Embryonic facial prominence (tissue), 1 donor: ENCODE measurements around the gene LRRFIP1.
"Not testable (repeated sequence)": the region's sequence is repeated elsewhere in the genome, so short reads cannot be mapped to it uniquely, and the experiment has no call there.

Experiments
- DNase-seq: peaks from one replicate; pipeline ENCODE4 v3.0.0-alpha.2; 2016; ENCODE audit errors: extremely low spot score

The LRRFIP1 gene

DNA sequence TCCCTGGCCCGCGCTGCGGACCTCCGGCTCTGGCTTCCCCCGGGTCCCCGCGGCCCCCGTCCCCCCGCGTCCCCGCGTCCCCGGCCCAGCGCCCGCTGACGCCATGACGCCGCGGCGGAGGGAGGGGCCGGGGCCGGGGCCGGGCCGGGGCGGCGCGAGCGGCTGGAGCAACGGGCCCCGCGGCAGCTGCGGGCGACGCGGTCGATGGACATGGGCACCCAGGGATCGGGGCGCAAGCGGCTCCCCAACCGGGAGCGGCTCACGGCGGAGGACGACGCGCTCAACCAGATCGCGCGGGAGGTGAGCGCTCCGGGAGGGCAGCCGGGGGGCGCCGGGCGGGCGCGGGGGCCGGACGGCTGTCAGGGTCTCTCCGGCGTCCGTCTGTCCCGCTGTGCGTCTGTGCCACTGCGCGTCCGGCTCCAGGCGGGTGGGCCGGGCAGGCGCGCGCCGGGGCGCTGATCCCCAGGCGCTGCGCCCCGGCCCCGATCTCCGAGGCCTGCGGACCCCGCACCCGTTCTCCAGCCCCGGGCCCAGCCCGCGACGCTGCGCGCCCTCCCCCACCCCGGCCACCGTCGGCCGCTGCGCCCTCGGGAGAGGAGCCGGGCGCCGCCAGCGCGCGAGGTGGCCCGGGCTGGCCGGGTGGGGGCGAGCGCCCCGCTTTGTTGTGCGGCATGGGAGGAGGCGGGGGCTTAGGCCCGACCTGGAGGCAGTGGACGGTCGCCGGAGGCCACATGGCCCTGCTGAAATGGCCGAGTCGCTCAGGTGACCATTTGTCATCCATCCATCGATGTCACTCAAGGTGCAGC is at the start of gene LRRFIP1:
Gene LRRFIP1, plus strand, starts transcription at position 147 of the 806 bp plus-strand sequence. Its CDS starts 58 bp downstream, at position 205.
- no peak for DNase-seq

DNA sequence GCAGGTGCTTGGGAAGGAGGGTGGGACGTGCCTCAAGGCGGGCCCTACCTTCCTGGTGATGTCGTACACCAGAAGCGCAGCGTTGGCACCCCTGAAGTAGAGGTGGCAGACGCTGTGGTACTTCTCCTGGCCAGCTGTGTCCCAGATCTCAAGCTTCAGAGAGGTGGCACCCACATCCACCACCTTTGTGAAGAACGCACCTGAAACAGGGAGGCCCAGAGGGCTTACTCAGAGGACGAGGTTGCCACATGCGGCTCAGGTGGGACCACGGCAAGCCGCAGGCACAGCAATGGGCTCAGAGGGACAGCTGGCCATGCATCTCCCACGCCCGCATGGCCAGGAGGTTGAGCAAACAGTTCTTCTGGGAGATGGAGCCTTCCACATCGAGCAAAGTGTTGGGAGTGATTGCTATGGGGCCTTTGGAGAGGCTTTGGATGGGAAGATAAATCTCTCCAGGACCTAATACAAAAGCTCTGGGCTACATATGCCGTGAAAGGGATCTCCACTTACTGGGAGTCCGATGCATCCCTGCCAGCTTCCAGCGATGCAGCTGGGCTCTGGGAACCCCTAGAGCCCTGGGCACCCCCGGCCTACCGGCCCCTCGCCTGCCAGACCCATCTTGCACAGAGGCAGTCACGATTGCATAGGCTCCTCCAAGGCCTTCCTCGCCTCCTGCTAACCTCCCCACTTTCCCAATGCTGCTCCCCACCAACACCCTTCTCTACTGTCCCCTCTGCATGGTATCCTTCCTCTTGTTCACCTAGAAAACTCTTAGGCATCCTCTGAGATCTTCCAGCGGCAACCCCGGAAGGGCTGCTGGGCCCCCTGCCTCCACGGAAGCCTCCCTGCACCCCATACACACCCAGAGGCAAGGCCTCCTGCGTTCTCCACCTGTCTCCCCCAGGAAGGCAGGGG is 49.2 kb upstream of the LRRFIP1 start:
- DNase-seq = no peak

DNA sequence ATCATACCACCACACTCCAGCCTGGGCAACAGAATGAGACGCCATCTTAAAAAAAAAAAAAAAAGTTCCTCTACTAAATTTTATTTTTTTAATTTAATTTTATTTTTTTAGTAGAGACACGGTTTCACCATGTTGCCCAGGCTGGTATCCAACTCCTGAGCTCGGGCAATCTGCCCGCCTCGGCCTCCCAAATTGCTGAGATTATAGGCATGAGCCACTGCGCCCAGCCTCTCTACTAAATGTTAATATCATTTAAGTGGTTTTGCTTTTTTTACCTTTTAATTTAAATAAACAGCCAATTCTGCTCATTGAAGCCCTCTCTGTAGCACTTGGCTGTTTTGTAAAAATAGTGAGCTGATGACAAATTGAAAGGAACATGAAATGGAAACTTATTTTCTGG is 46.1 kb upstream of the LRRFIP1 start:
- no peak for DNase-seq

DNA sequence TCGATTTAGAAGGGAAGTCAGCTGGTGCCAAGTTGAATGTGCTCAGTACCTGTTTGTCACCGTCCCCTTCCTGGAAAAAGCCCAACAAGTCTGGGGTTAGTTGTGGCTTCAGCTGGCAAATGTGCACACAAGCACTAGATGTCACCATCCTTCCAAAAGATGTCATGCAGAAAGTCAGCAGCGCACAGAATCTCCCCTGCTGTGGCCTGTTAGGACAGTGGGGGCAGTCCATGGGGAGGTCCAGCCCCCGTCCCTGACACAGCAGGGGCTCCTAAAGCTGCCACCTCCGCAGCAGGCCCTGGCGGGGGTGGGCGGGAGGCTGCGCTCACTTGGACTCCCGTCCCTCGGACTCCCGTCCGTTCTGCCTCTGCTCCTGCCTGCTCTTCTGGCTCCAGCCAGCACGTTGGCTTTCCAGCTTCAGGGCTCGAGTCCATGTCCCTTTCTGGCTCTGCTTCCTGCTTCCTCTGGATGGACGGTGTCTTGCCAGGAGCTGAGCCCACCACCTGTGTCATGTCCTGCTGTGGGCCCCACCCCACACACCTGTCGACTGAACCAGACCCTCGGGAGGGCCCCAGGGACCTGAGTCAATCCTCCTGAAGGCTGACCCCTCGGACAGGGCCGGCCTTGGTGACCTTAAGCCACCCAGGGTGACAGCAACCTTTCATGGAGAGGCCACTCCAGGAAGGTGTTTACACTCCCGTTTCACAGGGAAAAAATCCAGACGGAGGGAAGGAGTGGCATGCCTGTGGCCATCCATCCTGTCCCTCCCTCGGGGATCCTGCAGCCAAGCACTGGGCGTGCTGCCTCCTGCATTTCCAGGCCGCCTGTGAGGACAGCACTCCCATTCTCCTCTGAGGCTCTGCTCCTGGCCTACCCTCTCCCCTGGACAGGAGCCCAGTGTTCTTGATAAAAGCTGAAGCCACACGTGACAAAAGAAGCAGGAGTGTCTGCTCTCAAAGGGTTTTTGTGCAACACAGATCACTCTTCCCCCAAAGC is 45.3 kb upstream of the LRRFIP1 start:
- DNase-seq = no peak

DNA sequence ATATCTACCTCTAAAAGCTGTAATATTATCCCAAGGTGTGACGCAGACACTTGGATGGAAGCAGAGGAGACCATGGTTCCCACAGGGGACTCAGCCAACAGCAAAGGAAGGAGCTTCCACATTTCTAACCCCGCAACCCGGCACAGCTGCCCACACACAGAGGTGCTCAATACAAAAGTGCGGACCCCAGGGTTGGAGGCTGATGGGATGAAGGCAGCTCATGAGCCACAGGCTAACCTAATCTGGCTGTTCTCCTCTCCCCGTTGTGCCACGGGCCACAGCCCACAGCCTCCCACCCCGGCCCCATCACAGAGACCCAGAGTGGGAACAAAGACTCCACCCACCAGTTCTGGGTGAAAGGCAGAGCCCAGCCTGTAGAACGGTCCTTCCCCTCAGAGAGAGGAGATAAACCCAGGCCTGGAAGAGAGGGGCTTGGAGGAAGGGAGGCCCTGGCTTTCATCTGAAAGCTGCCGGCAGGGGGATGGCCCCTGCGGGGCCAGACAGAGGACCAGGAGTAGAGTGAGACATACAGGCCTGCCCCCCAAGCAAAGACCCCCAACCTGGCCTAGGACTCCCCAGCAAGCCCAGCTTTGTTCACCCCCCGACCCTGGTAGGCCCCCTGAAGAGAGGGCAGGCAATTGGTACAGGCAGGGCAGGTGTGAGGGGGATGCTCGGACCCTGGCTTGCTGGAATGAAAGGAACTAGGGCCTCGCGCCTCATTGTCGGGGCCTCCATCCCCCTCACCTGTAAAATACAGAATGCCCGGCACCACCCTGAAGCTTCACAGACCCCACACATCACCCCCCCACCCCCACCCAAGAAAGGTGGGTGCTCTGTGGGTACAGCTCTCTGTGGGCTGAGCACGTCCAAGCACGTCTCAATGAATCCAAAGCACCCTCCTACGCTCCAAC is 43.7 kb upstream of the LRRFIP1 start:
- DNase-seq = no peak

DNA sequence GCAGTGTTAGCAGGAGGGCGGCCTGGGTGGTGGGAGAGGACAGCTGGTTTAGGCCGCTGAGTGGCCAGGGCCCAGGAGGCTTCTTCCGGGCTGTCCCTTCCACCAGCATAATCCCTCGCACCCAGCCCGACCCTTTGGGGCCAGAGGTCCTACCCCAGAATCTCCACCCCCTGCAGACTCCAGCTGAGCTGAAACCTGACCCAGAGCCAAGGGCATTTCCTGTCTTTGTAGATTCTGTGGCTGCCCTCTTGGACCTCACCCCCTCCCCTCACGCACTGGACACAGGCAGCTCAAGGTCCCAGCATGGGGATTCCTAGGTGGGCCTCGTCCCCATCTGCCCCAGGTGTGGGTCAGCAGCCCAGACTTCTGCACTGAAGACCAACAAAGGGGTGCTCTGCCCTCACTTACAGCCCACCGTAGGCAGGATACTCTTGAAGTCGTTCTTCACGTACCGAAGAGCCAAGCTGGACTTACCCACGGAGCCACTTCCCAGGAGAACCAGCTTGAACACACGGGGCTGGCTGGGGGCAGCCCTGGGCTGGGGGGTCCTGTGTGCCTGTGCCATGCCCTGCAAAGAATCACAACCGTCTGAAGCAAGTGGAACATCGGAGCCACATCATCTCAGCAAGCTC is 41.7 kb upstream of the LRRFIP1 start:
- DNase-seq = no peak

DNA sequence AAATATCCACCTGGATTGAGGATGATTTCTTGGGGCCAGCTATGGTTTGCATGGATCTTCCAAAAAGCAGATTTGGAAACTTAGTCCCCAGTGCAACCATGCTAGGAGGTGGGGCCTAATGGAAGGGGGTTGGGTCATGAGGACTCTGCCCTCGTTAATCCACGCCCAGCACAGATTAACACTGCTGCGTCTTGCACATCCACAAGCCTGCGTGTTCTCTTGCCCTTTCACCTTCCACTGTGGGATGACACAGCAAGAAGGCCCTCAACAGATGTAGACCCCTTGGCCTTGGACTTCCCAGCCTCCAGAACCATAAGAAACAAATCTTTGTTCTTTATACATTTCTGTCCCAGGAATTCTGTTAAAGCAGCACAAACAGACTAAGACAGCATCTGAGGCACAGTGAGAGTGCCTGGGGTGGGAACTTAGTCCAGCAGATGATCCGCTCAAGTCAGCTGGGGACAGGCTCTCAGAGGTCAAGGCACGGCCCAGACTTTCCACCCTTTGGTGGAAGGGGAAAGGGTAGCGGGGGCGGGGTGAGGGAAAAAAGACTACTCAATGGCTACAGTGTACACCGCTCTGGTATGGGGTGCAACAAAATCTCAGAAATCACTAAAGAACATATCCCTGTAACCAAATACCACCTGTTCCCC is 39.2 kb upstream of the LRRFIP1 start:
- DNase-seq = no peak

- no peak for DNase-seq
Observed at GRCh38 chr2:237590272-237591140, 36.9 kb upstream of the LRRFIP1 start, which contains the start of gene RAB17. Gene RAB17, minus strand, starts transcription at chr2:237590734. Its CDS starts 4,580 bp downstream, at chr2:237586154.

- DNase-seq = no peak
Observed at GRCh38 chr2:237591141-237591881, 36.1 kb upstream of the LRRFIP1 start.

DNA sequence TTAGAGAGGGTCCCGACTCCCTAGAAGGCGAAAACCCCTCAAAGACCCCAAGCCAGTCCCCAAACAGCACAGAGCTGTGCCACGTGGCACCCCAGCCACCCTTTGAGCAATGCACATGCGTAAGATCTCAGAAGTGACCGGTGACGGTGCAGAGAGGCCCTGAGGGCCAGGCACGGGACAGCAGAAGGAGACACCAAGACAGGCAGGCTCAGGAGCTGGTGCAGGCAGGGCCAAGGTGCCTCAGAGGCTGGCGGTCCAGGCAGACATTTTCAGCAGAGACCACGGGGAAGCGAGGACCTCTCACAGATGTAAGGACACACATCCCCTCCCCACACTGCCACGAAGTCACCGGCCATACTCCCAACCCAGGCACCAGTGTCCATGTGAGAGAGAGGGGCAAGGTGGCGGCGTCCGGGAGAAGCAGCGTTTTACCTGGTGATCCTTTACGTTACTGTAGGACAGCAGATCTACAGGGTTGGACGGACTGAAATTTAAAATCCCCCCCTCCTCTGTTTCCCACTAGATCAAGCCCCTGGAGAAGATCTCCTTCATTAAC is 34.9 kb upstream of the LRRFIP1 start:
- no peak for DNase-seq

GRCh38 chr2:237593036-237593435 is 34.4 kb upstream of the LRRFIP1 start:
- no peak for DNase-seq

DNA sequence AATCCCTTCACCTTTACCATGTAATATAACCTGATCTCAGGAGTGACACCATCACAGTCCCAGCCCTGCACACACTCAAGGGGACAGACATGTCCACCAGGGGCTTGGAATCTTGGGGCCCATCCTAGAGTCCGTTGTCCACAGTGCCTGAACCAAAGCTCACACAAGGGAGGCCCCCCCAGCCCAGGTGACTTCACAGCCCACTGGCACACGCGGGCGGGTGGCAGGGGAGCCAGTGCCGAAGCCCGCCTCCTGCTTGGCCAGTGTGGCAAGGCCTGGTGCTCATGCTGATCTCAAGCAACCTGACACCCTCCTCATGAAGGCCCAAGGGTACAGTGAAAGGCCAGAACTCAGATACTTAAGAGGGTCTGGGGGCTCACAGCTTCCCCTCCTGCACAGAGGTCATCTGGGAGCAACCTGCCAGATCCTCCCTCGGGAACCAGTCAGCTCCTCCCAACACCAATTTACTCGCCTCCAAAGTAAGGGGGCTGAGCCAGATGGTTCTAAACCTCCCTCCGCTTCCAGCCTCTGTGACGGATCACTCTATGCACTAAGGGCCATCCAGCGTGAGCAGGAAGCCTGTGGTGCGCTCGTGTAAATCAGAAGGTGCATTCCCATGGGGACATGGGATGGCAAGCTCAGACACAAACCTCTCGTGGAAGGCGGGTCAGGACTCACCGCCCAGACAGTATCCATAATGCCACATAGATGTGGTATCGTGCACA is 33.6 kb upstream of the LRRFIP1 start:
- no peak for DNase-seq

DNA sequence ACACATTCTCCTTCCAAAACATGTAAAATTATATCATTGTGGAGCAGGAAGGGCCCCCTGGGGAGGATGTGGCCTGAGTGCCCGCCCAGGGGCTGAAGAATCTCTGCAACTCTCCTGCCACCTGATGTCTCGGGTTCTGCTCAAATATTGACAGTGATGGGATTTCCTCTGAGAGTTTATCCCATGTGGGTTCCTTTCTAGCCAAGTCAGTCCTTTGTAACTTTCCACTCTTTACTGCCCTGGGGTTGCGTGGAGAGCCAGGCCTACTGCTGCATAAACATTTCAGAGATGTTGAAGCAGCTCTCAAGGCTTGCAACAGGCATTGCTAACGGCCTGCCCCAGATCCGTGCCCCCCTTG is 32.9 kb upstream of the LRRFIP1 start:
- DNase-seq = no peak

GRCh38 chr2:237595829-237596519 is 31.4 kb upstream of the LRRFIP1 start:
- not testable (repeated sequence) for DNase-seq

DNA sequence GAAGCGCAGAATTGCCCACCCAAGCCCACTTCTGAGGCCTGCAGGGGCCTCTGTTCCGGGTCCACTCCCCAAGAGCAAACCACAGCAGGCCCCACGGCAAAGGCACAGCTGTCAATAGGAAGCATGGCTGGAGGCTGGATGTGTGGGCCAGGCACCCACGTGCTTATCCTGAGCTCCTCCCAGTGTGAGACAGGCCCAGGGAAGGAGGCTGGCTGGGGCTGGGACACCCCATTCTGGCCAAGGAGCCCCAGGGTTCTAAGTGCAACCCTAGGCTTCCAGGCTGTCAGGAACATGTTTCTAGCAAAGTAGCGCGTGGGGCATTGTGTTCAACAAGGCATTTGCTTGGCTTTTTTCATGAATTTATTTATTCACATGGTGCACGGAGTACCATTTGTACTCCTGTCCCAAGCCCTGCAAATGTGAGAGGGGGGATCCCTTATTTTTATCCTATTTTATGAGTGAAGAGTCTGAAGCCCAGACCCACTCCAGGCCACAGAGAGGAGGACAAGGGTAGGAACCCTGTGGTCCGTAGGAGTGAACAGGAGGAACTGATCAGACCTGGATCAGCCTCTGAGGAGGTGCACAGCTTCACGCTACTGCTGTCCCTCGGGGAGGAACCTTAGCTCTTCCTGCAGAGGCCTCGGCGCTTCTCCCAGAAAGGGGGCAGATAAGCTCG is 30.7 kb upstream of the LRRFIP1 start:
- no peak for DNase-seq
